Muscle layer of colon (tissue), 2 donors: ENCODE results near the gene TYSND1.
"Not testable (repeated sequence)": the region's sequence is repeated elsewhere in the genome, so short reads cannot be mapped to it uniquely, and the experiment has no call there.

Source experiments
- H3K27ac ChIP-seq: one replicate; pipeline ENCODE4 v1.7.0; 2013; ENCODE audit warnings: low read depth, mild to moderate bottlenecking, low read length, moderate library complexity
- H3K27me3 ChIP-seq, 2 donors: one replicate each; pipeline ENCODE4 v1.7.0; 2013; ENCODE audit warnings: low read length in 2 of 2, mild to moderate bottlenecking in 2 of 2; ENCODE audit not compliant: insufficient read depth in 2 of 2, control insufficient read depth in 1 of 2
- H3K36me3 ChIP-seq: one replicate; pipeline ENCODE4 v1.7.0; 2013; ENCODE audit warnings: mild to moderate bottlenecking, low read length; ENCODE audit not compliant: insufficient read depth
- H3K4me1 ChIP-seq: one replicate; pipeline ENCODE4 v1.7.0; 2013; ENCODE audit warnings: mild to moderate bottlenecking, low read length; ENCODE audit not compliant: insufficient read depth
- H3K4me3 ChIP-seq, 2 donors: one replicate each; pipeline ENCODE4 v1.7.0; 2013; ENCODE audit warnings: low read length in 2 of 2, low read depth in 1 of 2, mild to moderate bottlenecking in 1 of 2, moderate library complexity in 1 of 2
- H3K9ac ChIP-seq: one replicate; pipeline ENCODE4 v1.7.0; 2013; ENCODE audit warnings: low read length
- H3K9me3 ChIP-seq: one replicate; pipeline ENCODE4 v1.7.0; 2013; ENCODE audit warnings: mild to moderate bottlenecking, low read length
- donor health status: abdominal sarcoma.
- donor health status: Adenocarcinoma of cecum.

TYSND1 gene

GRCh38 chr10:70162892-70163201 is 16.3 kb upstream of the TYSND1 start:
- Histone ChIP-seq H3K36me3 (peaks cover 24% of the 10 kb centered on the region), H3K4me1 (peaks cover 37% of the 10 kb centered on the region), H3K9ac (no peak overlapping the region), H3K27ac (no peak overlapping the region), H3K27me3 (no peaks in the 10 kb centered on the region), H3K9me3 (no peaks in the 10 kb centered on the region), H3K4me3 (no peak overlapping the region)

GRCh38 chr10:70162151-70162891 is 15.8 kb upstream of the TYSND1 start:
- Histone ChIP-seq H3K4me3 (no peak overlapping the region), H3K27ac (no peak overlapping the region), H3K9ac (no peak overlapping the region), H3K36me3 (peaks cover 29% of the 10 kb centered on the region), H3K9me3 (no peaks in the 10 kb centered on the region), H3K4me1 (peaks cover 34% of the 10 kb centered on the region), H3K27me3 (no peaks in the 10 kb centered on the region)

GRCh38 chr10:70160798-70161197 is 14.3 kb upstream of the TYSND1 start:
- no peak overlapping the region for H3K4me3 ChIP-seq
- peaks cover 28% of the 10 kb centered on the region for H3K4me1 ChIP-seq
- H3K27ac ChIP-seq: no peak overlapping the region
- H3K9me3 ChIP-seq: no peaks in the 10 kb centered on the region
- H3K9ac ChIP-seq: no peak overlapping the region
- peaks cover 36% of the 10 kb centered on the region for H3K36me3 ChIP-seq
- H3K27me3 ChIP-seq: no peaks in the 10 kb centered on the region

- H3K27me3 ChIP-seq, H3K9ac ChIP-seq, H3K9me3 ChIP-seq, H3K4me3 ChIP-seq, H3K27ac ChIP-seq: not testable (repeated sequence)
- H3K36me3 ChIP-seq: peaks cover 48% of the 10 kb centered on the region
- peaks cover 25% of the 10 kb centered on the region for H3K4me1 ChIP-seq
Measured at GRCh38 chr10:70159366-70159765, 12.9 kb upstream of the TYSND1 start.

- Histone ChIP-seq H3K9me3 (no peaks in the 10 kb centered on the region), H3K4me1 (peaks cover 15% of the 10 kb centered on the region), H3K9ac (no peak overlapping the region), H3K36me3 (peaks cover 56% of the 10 kb centered on the region), H3K27ac (no peak overlapping the region), H3K4me3 (no peak overlapping the region), H3K27me3 (no peaks in the 10 kb centered on the region)
Measured at GRCh38 chr10:70158113-70158512, 11.6 kb upstream of the TYSND1 start.

GRCh38 chr10:70155255-70155838 is 8.8 kb upstream of the TYSND1 start:
- H3K9me3 ChIP-seq: no peaks in the 10 kb centered on the region
- H3K4me1 ChIP-seq: no peaks in the 10 kb centered on the region
- H3K36me3 ChIP-seq: peaks cover 72% of the 10 kb centered on the region
- no peak overlapping the region for H3K9ac ChIP-seq
- no peaks in the 10 kb centered on the region for H3K27me3 ChIP-seq
- H3K27ac ChIP-seq: no peak overlapping the region
- no peak overlapping the region for H3K4me3 ChIP-seq

GRCh38 chr10:70148516-70148915 is 2.0 kb upstream of the TYSND1 start:
- Histone ChIP-seq H3K4me1 (peaks cover 20% of the 10 kb centered on the region), H3K9me3 (no peaks in the 10 kb centered on the region), H3K9ac (no peak overlapping the region), H3K36me3 (peaks cover 48% of the 10 kb centered on the region), H3K27ac (no peak overlapping the region), H3K4me3 (no peak overlapping the region), H3K27me3 (no peaks in the 10 kb centered on the region)

- no peak overlapping the region for H3K27ac ChIP-seq
- H3K9ac ChIP-seq: peak overlapping the region; percentile 89
- H3K9me3 ChIP-seq: no peaks in the 10 kb centered on the region
- peaks cover 20% of the 10 kb centered on the region for H3K4me1 ChIP-seq
- peak overlapping the region in 1 of 2 donors; percentile 78 for H3K4me3 ChIP-seq
- H3K27me3 ChIP-seq: no peaks in the 10 kb centered on the region
- H3K36me3 ChIP-seq: peaks cover 35% of the 10 kb centered on the region
Measured at GRCh38 chr10:70147259-70147625, 742 bp upstream of the TYSND1 start.

GRCh38 chr10:70145666-70146488 is 623 bp downstream of the TYSND1 start:
- Histone ChIP-seq H3K4me3 (peak overlapping the region; percentile 56 to 78), H3K9ac (peak overlapping the region; percentile 89), H3K36me3 (peaks cover 23% of the 10 kb centered on the region)

GRCh38 chr10:70145166-70145665 is 1.3 kb downstream of the TYSND1 start:
- Histone ChIP-seq H3K36me3 (peaks cover 16% of the 10 kb centered on the region), H3K4me3 (peak overlapping the region; percentile 56 to 78), H3K27ac (peak overlapping the region; percentile 74), H3K27me3 (no peaks in the 10 kb centered on the region), H3K9me3 (no peaks in the 10 kb centered on the region), H3K4me1 (peaks cover 20% of the 10 kb centered on the region), H3K9ac (peak overlapping the region; percentile 89)

More at GRCh38 chr10:70145666-70146488, 623 bp downstream of the TYSND1 start:
- Histone ChIP-seq H3K27ac (peak overlapping the region; percentile 74), H3K27me3 (no peaks in the 10 kb centered on the region), H3K4me1 (peaks cover 20% of the 10 kb centered on the region), H3K9me3 (no peaks in the 10 kb centered on the region)

GRCh38 chr10:70144372-70145110 is 2.0 kb downstream of the TYSND1 start:
- H3K27me3 ChIP-seq: no peaks in the 10 kb centered on the region
- H3K36me3 ChIP-seq: peaks cover 12% of the 10 kb centered on the region
- H3K4me3 ChIP-seq: peak overlapping the region in 1 of 2 donors; percentile 78
- H3K27ac ChIP-seq: no peak overlapping the region
- H3K4me1 ChIP-seq: peaks cover 20% of the 10 kb centered on the region
- no peaks in the 10 kb centered on the region for H3K9me3 ChIP-seq
- peak overlapping the region; percentile 89 for H3K9ac ChIP-seq
